GF-D8 (cell line): Measurements from ENCODE around the gene NLRP6.
"Not testable (repeated sequence)": the region's sequence is repeated elsewhere in the genome, so short reads cannot be mapped to it uniquely, and the experiment has no call there.

ENCODE experiments used
- DNase-seq: peaks from one replicate; lab custom pipeline; 2025; lab: John Stamatoyannopoulos, UW

NLRP6 gene

GRCh38 chr11:308740-309665 is 30.8 kb downstream of the NLRP6 start:
- DNase-seq: not testable (repeated sequence)

DNA sequence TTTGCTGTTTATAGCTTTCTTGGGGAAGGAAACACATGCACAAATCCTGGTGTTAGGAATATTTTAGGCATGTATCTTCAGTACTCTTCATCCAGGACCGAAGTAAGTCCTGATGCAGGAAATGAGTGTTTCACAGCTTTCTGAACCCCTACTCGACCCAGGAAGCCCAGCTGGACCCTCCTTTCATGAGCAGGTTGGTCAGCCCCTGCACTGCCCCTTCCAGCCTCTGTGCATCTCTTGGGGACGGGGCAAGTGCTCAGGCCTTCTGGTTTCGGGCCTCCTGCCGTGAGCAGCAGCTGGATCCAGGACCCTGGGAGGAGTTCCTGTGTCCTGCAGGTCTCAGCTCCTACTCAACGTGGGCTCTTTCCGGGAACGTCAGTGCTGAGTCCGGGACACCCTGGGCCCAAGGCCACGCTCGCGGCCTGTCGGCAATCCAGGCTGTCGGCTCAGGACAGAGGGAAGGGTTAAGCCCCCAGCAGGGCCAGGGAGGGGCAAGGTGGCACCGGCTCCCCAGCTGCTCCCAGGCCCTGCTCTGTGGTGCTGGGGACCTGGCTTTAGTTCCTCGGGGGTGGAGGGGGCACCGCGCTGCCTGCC is 31.9 kb downstream of the NLRP6 start:
- not testable (repeated sequence) for DNase-seq

DNA sequence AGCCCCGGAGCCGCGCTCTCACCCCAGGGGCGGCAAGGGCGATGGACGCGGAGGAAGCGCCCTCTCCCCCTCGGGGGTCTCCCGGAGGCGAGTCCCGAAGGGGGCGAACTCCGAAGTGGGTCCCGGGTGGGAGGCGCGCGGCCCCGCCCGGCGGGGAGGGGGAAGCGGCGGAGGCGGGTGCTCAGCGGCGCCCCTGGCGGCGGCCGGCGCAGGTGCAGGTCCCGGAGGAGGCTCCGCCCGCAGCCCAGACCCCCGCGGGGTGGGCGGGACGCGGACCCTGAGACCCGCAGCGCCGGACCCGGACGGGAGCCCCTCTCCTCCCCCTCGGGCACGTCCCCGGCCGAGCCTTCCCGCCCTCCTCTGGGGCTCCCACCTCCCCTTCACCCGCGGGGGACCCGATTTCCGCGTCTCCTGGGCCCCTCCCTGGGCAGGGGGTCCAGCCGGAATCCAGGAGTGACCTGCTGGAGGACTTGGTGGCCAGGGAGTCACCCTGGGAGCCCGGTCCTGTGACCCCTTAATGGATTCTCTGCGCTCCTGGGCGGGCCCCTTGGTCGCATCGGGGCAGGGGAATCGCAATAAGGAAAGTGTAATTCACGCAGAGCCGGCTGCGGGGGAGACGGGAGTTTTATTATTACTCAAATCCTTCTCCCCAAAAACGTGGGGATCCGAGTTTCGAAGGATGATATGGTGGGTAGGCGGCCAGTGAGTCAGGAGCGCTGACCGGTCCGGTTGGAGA is 33.0 kb downstream of the NLRP6 start:
- not testable (repeated sequence) for DNase-seq

DNA sequence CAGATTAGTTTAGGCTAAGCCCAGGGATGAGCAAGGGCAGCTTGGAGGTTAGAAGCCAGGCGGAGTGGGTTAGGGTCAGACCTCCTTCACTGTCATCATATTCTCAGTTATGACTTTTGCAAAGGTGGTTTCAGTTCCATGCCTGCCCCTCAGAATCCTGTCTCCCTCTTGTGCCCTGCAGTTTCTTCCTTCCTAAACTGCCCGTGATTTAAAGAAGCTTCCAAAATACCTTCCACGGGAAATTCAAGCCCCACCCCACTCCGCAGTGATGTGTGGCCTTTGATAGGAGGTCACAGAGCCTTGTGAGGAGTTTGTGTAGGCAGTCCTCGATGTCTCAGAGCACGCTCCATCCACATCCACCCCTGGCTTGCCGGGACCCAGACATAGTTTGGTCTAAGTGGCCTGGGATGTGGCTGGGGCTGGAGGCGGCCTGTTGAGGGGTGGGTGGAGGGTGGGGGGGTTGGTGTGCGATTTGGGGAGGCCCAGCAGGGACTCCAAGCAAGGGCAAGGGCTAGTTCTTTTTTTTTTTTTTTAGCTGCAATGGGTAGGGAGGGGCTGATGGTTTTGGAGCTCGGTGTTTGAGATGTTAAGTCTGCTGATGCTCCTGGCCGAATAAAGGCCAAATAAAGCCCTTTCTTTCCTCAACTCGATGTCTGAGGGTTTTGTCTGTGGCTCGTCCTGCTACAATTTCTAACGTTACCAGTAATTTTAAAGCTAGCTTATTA is 34.0 kb downstream of the NLRP6 start:
- DNase-seq: no peak

DNA sequence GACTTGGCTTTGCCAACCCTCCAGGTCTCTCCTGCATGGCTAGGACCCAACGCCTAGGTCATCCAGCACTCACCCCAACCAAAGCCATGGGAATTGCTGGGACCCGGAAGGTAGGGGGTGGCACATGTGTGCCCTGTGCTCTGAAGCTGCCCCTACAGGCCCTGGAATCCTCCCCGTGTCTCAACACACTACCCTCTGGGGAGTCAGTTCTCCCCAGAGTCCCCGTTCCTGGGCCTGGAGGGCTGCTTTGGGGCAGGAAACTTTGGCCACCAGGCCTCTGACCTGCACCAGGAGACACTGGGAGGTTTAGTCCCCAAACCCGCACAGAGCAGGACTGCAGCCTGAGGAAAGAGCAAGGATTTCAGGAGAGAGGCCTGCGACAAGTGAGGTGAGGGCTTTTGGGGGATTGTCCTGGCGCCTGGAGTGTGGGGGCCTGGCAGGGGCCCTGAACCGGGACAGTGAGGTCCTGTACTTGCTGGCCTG is 35.1 kb downstream of the NLRP6 start:
- peak; percentile 28 for DNase-seq

DNA sequence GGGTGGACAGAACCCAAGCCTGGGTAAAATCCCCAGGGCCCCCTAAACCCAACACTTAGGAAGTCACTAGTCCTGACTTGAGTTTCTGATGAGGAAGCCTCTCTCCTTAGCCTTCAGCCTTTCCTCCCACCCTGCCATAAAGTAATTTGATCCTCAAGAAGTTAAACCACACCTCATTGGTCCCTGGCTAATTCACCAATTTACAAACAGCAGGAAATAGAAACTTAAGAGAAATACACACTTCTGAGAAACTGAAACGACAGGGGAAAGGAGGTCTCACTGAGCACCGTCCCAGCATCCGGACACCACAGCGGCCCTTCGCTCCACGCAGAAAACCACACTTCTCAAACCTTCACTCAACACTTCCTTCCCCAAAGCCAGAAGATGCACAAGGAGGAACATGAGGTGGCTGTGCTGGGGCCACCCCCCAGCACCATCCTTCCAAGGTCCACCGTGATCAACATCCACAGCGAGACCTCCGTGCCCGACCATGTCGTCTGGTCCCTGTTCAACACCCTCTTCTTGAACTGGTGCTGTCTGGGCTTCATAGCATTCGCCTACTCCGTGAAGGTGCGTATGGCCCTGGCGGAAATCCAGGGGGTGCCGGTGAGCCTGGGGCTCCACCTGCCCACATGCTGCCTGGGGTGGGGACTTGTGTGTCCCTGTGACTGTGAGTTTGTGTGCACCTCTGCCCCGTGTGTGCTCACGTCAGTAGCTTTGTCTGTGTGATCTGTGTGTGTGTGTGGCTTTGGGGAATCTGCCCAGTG is 35.8 kb downstream of the NLRP6 start, which contains the start of gene IFITM1:
Gene IFITM1, plus strand, starts transcription at position 254 of the 767 bp plus-strand sequence. Its CDS starts 131 bp downstream, at position 385.
- peak; percentile 72 for DNase-seq

DNA sequence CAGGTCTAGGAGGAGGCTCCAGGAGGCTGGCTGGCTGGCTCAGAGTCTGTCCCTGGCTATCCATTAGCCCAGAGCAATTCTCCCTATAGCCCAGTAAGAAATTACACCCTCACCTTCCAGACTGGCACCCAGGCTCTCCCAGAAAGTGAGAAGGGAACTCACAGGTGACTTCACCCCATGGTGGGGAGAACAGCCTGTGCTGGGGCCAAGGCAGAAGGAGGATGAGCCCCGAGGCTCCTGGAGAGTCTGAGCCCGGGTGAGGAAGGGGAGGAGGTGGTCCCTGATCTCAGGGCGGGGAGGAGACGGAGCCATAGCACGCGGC is 36.3 kb downstream of the NLRP6 start:
- not testable (repeated sequence) for DNase-seq

DNA sequence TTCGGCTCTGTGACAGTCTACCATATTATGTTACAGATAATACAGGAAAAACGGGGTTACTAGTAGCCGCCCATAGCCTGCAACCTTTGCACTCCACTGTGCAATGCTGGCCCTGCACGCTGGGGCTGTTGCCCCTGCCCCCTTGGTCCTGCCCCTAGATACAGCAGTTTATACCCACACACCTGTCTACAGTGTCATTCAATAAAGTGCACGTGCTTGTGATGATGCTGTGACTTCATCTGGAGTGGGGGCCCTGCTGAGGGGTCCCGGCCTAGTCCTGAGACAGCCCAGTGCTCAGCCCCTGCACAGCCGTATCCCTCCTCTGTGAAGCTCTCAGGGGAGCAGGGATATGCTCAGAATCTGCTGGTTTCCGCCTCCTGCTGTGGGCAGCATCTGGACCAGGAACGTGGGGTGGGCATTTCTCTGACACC is 36.9 kb downstream of the NLRP6 start:
- no peak for DNase-seq

DNA sequence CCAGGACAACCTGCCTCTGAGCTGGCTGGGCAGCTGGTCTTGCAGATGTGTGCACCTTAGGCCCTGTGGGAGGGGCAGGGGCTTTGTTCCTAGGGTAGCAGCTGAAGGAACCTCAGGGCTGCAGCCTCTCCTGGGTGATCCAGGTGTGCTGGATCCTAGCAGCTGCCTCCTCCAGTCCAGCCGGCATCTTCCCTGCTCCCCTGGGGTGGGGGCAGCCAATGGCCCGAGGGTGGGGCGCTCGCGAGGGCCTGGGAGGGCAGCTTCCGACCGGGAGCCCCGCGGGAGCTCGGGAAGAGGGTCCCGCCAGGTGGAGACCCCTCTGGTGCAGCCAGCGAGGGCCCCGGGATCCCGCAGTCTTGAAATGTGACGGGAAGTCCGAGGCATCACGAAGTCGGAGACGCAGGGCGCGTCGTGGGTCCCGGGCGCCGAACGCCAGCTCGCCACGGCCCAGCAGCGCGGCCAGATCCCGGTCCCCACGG is 37.3 kb downstream of the NLRP6 start:
- no peak for DNase-seq

- no peak for DNase-seq
Observed at GRCh38 chr11:316031-316701, 38.0 kb downstream of the NLRP6 start.

DNA sequence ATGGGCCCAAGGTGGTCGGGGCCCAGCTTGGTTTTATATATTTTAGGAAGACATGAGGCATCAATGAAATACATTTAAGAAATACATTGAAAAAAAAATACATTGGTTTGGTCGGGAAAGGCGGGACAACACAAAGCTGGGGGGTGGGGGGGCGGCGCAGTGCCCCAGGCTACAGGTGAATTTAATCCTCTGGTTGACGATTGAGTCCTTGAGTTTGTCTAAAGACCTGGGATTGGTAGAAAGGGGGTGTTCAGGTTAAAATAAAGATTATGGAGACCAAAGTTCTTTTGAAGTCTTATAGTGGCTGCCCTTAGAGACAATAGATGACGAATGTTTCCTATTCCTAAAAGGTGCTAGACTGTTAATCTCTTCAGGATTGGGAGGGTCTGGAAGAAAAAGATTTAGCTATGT is 38.7 kb downstream of the NLRP6 start:
- DNase-seq: no peak

GRCh38 chr11:317668-318404 is 39.6 kb downstream of the NLRP6 start:
- DNase-seq: not testable (repeated sequence)

DNA sequence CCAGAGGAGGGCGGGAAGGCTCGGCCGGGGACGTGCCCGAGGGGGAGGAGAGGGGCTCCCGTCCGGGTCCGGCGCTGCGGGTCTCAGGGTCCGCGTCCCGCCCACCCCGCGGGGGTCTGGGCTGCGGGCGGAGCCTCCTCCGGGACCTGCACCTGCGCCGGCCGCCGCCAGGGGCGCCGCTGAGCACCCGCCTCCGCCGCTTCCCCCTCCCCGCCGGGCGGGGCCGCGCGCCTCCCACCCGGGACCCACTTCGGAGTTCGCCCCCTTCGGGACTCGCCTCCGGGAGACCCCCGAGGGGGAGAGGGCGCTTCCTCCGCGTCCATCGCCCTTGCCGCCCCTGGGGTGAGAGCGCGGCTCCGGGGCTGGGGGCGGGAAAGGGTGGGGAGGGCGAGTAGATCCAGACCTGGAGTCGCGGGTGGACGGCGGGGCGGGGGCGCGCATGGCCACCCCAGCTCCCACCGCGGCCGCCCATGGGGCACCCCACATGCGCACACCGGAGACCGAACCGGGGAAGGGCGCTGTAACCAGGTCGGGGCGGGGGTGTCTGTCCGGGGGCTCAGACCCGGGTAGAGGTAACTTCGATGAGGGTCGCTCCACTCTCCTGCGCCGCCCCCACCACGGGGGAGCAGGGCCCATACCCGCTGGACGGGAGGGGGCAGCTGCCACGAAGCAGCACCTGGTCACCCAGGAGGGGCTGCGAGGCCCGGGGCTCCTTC is 40.4 kb downstream of the NLRP6 start:
- DNase-seq: not testable (repeated sequence)

- not testable (repeated sequence) for DNase-seq
Observed at GRCh38 chr11:319121-319887, 41.1 kb downstream of the NLRP6 start.

- not testable (repeated sequence) for DNase-seq
Observed at GRCh38 chr11:319888-320273, 41.7 kb downstream of the NLRP6 start.

GRCh38 chr11:324156-324555 is 45.9 kb downstream of the NLRP6 start:
- DNase-seq: no peak

- not testable (repeated sequence) for DNase-seq
Observed at GRCh38 chr11:324593-325517, 46.6 kb downstream of the NLRP6 start.
